Fibroblast of villous mesenchyme (primary cell): Measurements from ENCODE around the gene SNX15. TPM values are rescaled to one million over a fixed set of nuclear protein-coding genes. Genes with fewer than 3 reads are reported as not detected.
"Not testable (repeated sequence)": the region's sequence is repeated elsewhere in the genome, so short reads cannot be mapped to it uniquely, and the experiment has no call there.

Experiments used
- DNase-seq: peaks from one replicate; pipeline ENCODE4 v3.0.0-alpha.2; 2010; ENCODE audit warnings: low read depth
- H3K4me3 ChIP-seq: 2 replicates; pipeline ENCODE4 v1.5.1; 2011; ENCODE audit warnings: low read depth, mild to moderate bottlenecking, low read length
- CTCF ChIP-seq: IDR thresholded peaks from 2 replicates; pipeline ENCODE4 v1.5.1; 2012; ENCODE audit warnings: low read depth, mild to moderate bottlenecking, low read length; ENCODE audit not compliant: insufficient read depth
- total RNA-seq: library from RNA; depleted of rRNA; stranded (reverse); fragments of >200 nt; gene quantifications from 2 replicates; pipeline ENCODE4 v1.2.3, GENCODE V29; 2012

The SNX15 gene
- total RNA-seq, 1 donor = 12.5 TPM

DNA sequence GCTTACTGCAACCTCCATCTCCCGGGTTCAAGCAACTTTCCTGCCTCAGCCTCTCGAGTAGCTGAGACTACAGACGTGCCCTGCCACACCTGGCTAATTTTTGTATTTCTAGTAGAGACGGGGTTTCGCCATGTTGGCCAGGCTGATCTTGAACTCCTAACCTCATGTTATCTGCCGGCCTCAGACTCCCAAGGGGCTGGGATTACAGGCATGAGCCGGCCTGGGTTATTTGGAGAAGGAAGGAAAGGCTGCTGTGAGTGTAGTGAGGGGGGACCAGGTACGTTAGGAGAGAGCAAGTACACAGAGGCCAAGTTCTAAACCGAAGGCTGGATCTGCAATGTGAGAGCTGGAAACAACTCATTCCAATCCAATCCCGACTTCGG is 30.9 kb upstream of the SNX15 start:
- no peak for TF ChIP-seq CTCF
- no peak for DNase-seq
- H3K4me3 ChIP-seq = peak overlapping the region; percentile 54

DNA sequence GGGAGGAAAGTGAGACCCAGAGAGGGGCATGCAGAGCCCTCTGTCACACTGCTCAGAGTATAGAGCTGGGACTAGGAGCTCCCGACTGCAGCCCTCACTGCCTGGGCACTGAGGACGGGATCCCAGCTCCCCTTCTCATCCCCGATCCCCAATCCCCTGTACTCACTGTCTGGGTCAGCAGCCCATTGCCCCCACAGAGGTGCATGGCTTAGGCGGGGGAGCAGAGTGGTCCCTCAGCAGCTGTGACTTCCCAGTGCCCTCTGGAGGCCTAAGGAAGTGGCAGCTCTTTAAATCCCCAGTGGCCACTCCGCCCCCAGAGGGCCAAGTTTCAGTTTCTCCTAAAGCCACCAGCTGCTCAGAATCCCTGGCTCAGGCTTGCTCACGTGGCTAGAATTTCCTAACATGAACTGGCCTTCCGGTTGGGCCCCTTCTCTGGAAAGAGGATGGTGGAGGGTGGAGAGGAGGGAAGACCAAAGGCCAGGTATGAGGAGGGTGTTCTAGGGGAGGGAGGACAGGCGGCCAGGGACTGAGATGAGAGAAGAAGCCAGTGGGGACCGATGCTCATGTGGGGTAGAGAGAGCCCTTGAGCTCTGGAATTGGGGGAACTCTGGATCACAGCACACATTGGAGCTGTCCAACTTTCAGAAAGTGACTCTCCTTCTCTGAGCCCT is 30.4 kb upstream of the SNX15 start, which contains the start of gene BATF2:
BATF2 (minus strand) TSS at position 262 of the 671 bp plus-strand sequence; CDS start at position 205, 57 bp downstream.
- peak within 1 kb of the TSS; percentile 54 for H3K4me3 ChIP-seq
- TF ChIP-seq CTCF = peak; percentile 53
- peak; percentile 90 for DNase-seq

DNA sequence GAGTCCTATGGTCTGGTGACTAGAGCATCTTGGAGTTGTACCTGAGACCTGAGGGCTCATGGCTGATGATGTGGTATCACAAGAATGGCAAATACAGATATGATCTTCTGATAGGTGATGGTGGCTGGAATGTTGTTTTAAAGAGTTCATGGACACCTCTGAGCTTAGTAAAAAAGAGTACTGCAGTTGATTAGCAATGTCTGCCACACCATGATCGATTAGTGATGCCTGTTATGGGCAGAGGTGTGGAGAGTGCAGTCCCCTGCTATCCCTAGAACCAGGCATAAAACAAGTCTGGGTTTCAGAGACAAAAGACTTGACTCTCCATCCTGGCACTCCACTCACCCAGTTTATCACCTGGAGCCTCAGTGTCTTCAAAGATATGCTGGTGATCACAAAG is 29.1 kb upstream of the SNX15 start:
- no peak for TF ChIP-seq CTCF
- H3K4me3 ChIP-seq = no peak overlapping the region
- DNase-seq = no peak

GRCh38 chr11:64998690-64999431 is 28.4 kb upstream of the SNX15 start:
- TF ChIP-seq CTCF = no peak
- no peak overlapping the region for H3K4me3 ChIP-seq
- no peak for DNase-seq

DNA sequence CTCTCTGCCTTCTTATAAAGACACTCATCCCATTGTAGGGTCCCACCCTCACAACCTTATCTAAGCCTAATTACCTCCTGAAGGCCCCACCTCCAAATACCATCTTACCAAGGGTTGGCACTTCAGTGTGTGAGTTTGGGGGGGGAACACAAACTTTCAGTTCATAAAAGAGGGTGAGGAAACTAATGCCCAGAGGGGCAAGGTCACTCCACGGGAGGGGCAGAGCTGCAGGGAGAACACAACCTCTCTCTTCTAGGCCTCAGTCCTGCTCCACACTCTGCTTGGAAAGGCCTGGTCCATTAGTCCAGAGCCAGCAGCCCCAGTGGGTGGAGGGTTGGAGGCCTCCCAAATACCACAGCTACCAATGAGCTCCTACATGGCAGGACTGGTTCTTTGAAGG is 27.8 kb upstream of the SNX15 start:
- H3K4me3 ChIP-seq = no peak overlapping the region
- no peak for DNase-seq
- no peak for TF ChIP-seq CTCF

GRCh38 chr11:65002706-65003105 is 24.5 kb upstream of the SNX15 start:
- DNase-seq = no peak
- TF ChIP-seq CTCF = no peak
- no peak overlapping the region for H3K4me3 ChIP-seq

GRCh38 chr11:65003282-65003681 is 24.0 kb upstream of the SNX15 start:
- DNase-seq = peak; percentile 31
- no peak for TF ChIP-seq CTCF
- H3K4me3 ChIP-seq = no peak overlapping the region

DNA sequence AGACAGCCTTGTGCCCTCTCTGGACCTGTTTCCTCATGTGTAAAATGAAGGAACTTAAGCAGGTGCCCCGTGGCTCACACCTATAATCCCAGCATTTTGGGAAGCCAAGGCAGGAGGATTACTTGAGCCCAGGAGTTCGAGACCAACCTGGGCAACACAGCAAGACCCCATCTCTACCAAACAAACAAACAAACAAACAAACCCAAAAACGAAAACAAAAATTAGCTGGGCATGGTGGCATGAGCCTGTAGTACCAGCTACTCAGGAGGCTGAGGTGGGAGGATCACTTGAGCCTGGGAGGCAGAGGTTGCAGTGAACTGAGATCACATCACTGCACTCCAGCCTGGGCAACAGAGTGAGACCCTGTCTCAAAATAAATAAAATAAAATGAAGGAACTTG is 23.3 kb upstream of the SNX15 start:
- H3K4me3 ChIP-seq, DNase-seq: not testable (repeated sequence)
